SK-N-SH (cell line): Measurements from ENCODE around the gene CASKIN1. TPM values are rescaled to one million over a fixed set of nuclear protein-coding genes. Genes with fewer than 3 reads are reported as not detected.

Experiments used
- CTCF ChIA-PET: fragments of 300-600, 350-600 bp; formaldehyde crosslinking; extraction: SDS; loops from one replicate; lab custom pipeline; 2021; lab: Yijun Ruan, JAX
- POLR2A ChIA-PET: fragments of 350-600 bp; sonication (Branson Sonifier 250); formaldehyde crosslinking; extraction: SDS; loops from one replicate; lab custom pipeline; 2020; ENCODE audit warnings: antibody characterized with exemption, inconsistent platforms; lab: Yijun Ruan, JAX
- DNase-seq: peaks from one replicate; pipeline ENCODE4 v3.0.0; 2012
- H2AFZ ChIP-seq: fragments of 200-600 bp; sonication (generic); 2 replicates; pipeline ENCODE4 v1.8.1; 2016; ENCODE audit warnings: antibody characterized with exemption, mild to moderate bottlenecking, low read depth
- H3F3A ChIP-seq: fragments of 200-600 bp; sonication (generic); replicated peaks from 2 replicates; pipeline ENCODE3; 2016; ENCODE audit warnings: antibody characterized with exemption, mild to moderate bottlenecking; ENCODE audit not compliant: insufficient read depth
- H3K27ac ChIP-seq, 2 experiments: fragments of 200-500 bp in 1 of 2; fragments of 200-600 bp in 1 of 2; sonication (Bioruptor generic) in 1 of 2; sonication (generic), shearing (Covaris generic) in 1 of 2; 2 replicates each; pipeline versions ENCODE4 v1.5.1 to v1.6.1; 2014 to 2016; ENCODE audit warnings: low read depth in 2 of 2, inconsistent platforms in 1 of 2, low read length in 1 of 2, mild to moderate bottlenecking in 1 of 2, mixed read lengths in 1 of 2
- H3K27me3 ChIP-seq: fragments of 200-600 bp; sonication (generic), shearing (Covaris generic); 2 replicates; pipeline ENCODE4 v1.6.1; 2016; ENCODE audit warnings: mixed run types; ENCODE audit not compliant: insufficient read depth
- H3K36me3 ChIP-seq, 2 experiments: fragments of 200-500 bp in 1 of 2; fragments of 200-600 bp in 1 of 2; sonication (Bioruptor generic) in 1 of 2; sonication (generic) in 1 of 2; replicated peaks in 1 of 2; 2 replicates each; pipeline versions ENCODE3 to v1.5.1; 2014 to 2016; ENCODE audit warnings: low read length in 1 of 2, mild to moderate bottlenecking in 1 of 2; ENCODE audit not compliant: insufficient read depth in 2 of 2, control insufficient read depth in 1 of 2
- H3K4me1 ChIP-seq, 2 experiments: fragments of 200-500 bp in 1 of 2; fragments of 200-600 bp in 1 of 2; sonication (Bioruptor generic) in 1 of 2; sonication (generic), shearing (Covaris generic) in 1 of 2; 2 replicates each; pipeline versions ENCODE4 v1.5.1 to v1.6.1; 2014 to 2016; ENCODE audit warnings: low read depth in 1 of 2, low read length in 1 of 2, mixed run types in 1 of 2; ENCODE audit not compliant: insufficient read depth in 2 of 2, control insufficient read depth in 1 of 2
- H3K4me2 ChIP-seq: fragments of 200-600 bp; sonication (generic), shearing (Covaris generic); 2 replicates; pipeline ENCODE4 v1.6.1; 2017; ENCODE audit warnings: mixed run types
- H3K4me3 ChIP-seq, 2 experiments: fragments of 200-500 bp in 1 of 2; fragments of 200-600 bp in 1 of 2; sonication (Bioruptor generic) in 1 of 2; sonication (generic), shearing (Covaris generic) in 1 of 2; 2 replicates each; pipeline versions ENCODE4 v1.5.1 to v1.8.1; 2014 to 2016; ENCODE audit warnings: low read depth in 2 of 2, inconsistent platforms in 1 of 2, low read length in 1 of 2, mild to moderate bottlenecking in 1 of 2, mixed read lengths in 1 of 2, moderate library complexity in 1 of 2
- H3K79me2 ChIP-seq: fragments of 200-600 bp; sonication (generic); 2 replicates; pipeline ENCODE4 v1.8.1; 2017; ENCODE audit warnings: mild to moderate bottlenecking; ENCODE audit not compliant: insufficient read depth
- H3K9ac ChIP-seq: fragments of 200-600 bp; sonication (generic); 2 replicates; pipeline ENCODE4 v1.6.1; 2017; ENCODE audit warnings: mixed run types
- H3K9me2 ChIP-seq: fragments of 200-600 bp; sonication (generic); 2 replicates; pipeline ENCODE4 v1.6.1; 2017; ENCODE audit warnings: mixed run types
- H3K9me3 ChIP-seq: fragments of 200-600 bp; sonication (generic); 2 replicates; pipeline ENCODE4 v1.6.1; 2017; ENCODE audit warnings: mixed run types, mild to moderate bottlenecking, moderate library complexity
- H4K20me1 ChIP-seq: fragments of 200-600 bp; sonication (generic); 2 replicates; pipeline ENCODE4 v1.6.1; 2017; ENCODE audit warnings: mild to moderate bottlenecking, mixed run types; ENCODE audit not compliant: insufficient read depth
- CHD2 ChIP-seq: fragments of 150-350 bp; IDR thresholded peaks from 2 replicates; pipeline ENCODE4 v1.6.1; 2018; ENCODE audit warnings: low read length; ENCODE audit not compliant: partially characterized antibody
- EZH2phosphoT487 ChIP-seq: fragments of 200-600 bp; sonication (generic); IDR thresholded peaks from 2 replicates; pipeline ENCODE4 v1.6.1; 2017; ENCODE audit warnings: low read depth, mixed run types, mild to moderate bottlenecking, antibody characterized with exemption, moderate library complexity, borderline replicate concordance
- FOSL2 ChIP-seq: IDR thresholded peaks from 2 replicates; pipeline ENCODE4 v1.4.0; 2012; ENCODE audit warnings: low read depth, mild to moderate bottlenecking, moderate library complexity, borderline replicate concordance
- FOXJ3 ChIP-seq: sonication (generic); formaldehyde crosslinking; IDR thresholded peaks from 2 replicates; pipeline ENCODE4 v1.5.1; 2020; ENCODE audit warnings: mild to moderate bottlenecking, missing genetic modification reagents
- FOXM1 ChIP-seq: IDR thresholded peaks from 2 replicates; pipeline ENCODE4 v1.4.0; 2012; ENCODE audit warnings: low read depth, mild to moderate bottlenecking
- NFIC ChIP-seq: IDR thresholded peaks from 2 replicates; pipeline ENCODE4 v1.4.0; 2012; ENCODE audit warnings: borderline replicate concordance
- RFX5 ChIP-seq: IDR thresholded peaks from 2 replicates; pipeline ENCODE4 v1.6.1; 2012; ENCODE audit warnings: mild to moderate bottlenecking, improper control_type of control experiment, low read length
- TAF1 ChIP-seq: IDR thresholded peaks from 2 replicates; pipeline ENCODE4 v1.6.1; 2012; ENCODE audit warnings: low read depth, mild to moderate bottlenecking, low read length, moderate library complexity, borderline replicate concordance
- TEAD4 ChIP-seq: IDR thresholded peaks from 2 replicates; pipeline ENCODE4 v1.4.0; 2012; ENCODE audit warnings: mild to moderate bottlenecking, borderline replicate concordance; ENCODE audit not compliant: insufficient read depth
- WGBS: methylation state at CpG from one replicate; pipeline ENCODE4 v1.1.6; 2017; ENCODE audit warnings: low lambda C conversion rate; 5-methylcytosine and 5-hydroxymethylcytosine counted together
- polyA plus RNA-seq, 3 experiments: library from polyadenylated mRNA; depleted of rRNA; stranded (reverse); fragments of >200 nt; gene quantifications; 2 replicates each; pipeline ENCODE4 v1.2.3, GENCODE V29; 2012
- TF ChIP-seq, protein P1 (sequence below): fragments of 150-350 bp; IDR thresholded peaks from 2 replicates; pipeline ENCODE4 v1.6.1; 2016; ENCODE audit warnings: mild to moderate bottlenecking, low read depth, low read length
- TF ChIP-seq, protein P2 (sequence below): IDR thresholded peaks from 2 replicates; pipeline ENCODE4 v1.4.0; 2012; ENCODE audit warnings: low read depth, borderline replicate concordance
- TF ChIP-seq, protein P3 (sequence below): fragments of 200-600 bp; sonication (generic); IDR thresholded peaks from 2 replicates; pipeline ENCODE4 v1.6.1; 2017; ENCODE audit warnings: antibody characterized with exemption, mild to moderate bottlenecking, moderate library complexity
- TF ChIP-seq, protein P4 (sequence below): IDR thresholded peaks from 2 replicates; pipeline ENCODE4 v1.4.0; 2012; ENCODE audit warnings: low read depth

Gene CASKIN1
- polyA plus RNA-seq, 1 of the 3 experiments (the other 2 are of a cell fraction) = 1.7 TPM

DNA sequence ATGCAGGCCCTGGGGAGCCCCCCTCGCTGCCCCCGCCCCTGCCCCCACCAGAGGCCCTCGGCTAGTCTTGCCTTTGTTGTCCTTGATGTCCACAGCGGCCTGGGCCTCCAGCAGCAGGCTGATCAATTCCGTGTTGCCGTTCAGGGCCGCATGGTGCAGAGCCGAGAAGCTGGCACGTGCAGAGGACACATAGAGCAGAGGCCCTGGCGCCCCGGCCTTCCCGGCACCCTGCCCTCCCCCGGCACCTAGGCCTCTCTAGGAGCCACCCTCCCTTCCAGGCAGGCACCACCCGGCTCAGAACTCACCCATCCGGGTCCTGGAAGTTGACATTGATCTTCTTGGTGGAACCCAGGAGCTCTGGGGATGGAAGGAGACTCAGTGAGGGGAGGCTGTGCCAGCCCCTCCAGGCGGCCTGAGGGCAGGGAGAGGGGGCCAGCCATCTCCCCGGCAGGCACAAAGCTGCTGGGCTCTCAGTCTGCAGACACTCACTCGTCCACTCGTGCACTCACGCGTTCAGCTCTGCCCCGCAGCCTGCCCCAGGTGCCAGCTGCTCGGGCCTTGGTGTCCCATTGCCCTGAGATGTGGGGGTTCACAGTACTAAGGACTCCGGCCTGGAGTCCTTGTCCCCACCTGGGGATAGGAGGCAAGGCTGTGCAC, 6.3 kb downstream of the CASKIN1 start:
- Histone ChIP-seq H3K9me2 (no peaks in the 10 kb centered on the region), H3K9ac (no peak overlapping the region), H3K4me1 (peaks cover 0 to 9% of the 10 kb centered on the region in 2 experiments; a peak in 1 of 4 replicates), H3K27ac (no peak overlapping the region), H3K4me3 (no peak overlapping the region), H3K27me3 (no peaks in the 10 kb centered on the region), H3K9me3 (no peaks in the 10 kb centered on the region), H3K36me3 (no peaks in the 10 kb centered on the region), H4K20me1 (no peaks in the 10 kb centered on the region), H3K79me2 (no peaks in the 10 kb centered on the region), H2AFZ (no peak overlapping the region), H3F3A (no peaks in the 10 kb centered on the region), H3K4me2 (no peak overlapping the region)
- TF ChIP-seq NFIC = no peak
- no peak for TF ChIP-seq EZH2phosphoT487
- TF ChIP-seq, protein P1, sequence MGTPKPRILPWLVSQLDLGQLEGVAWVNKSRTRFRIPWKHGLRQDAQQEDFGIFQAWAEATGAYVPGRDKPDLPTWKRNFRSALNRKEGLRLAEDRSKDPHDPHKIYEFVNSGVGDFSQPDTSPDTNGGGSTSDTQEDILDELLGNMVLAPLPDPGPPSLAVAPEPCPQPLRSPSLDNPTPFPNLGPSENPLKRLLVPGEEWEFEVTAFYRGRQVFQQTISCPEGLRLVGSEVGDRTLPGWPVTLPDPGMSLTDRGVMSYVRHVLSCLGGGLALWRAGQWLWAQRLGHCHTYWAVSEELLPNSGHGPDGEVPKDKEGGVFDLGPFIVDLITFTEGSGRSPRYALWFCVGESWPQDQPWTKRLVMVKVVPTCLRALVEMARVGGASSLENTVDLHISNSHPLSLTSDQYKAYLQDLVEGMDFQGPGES = no peak
- TF ChIP-seq, protein P2, sequence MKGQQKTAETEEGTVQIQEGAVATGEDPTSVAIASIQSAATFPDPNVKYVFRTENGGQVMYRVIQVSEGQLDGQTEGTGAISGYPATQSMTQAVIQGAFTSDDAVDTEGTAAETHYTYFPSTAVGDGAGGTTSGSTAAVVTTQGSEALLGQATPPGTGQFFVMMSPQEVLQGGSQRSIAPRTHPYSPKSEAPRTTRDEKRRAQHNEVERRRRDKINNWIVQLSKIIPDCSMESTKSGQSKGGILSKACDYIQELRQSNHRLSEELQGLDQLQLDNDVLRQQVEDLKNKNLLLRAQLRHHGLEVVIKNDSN = no peak
- TF ChIP-seq RFX5 = no peak
- TF ChIP-seq FOXJ3 (CRISPR knock-in tag) = no peak
- no peak for TF ChIP-seq TAF1
- TF ChIP-seq, protein P3, sequence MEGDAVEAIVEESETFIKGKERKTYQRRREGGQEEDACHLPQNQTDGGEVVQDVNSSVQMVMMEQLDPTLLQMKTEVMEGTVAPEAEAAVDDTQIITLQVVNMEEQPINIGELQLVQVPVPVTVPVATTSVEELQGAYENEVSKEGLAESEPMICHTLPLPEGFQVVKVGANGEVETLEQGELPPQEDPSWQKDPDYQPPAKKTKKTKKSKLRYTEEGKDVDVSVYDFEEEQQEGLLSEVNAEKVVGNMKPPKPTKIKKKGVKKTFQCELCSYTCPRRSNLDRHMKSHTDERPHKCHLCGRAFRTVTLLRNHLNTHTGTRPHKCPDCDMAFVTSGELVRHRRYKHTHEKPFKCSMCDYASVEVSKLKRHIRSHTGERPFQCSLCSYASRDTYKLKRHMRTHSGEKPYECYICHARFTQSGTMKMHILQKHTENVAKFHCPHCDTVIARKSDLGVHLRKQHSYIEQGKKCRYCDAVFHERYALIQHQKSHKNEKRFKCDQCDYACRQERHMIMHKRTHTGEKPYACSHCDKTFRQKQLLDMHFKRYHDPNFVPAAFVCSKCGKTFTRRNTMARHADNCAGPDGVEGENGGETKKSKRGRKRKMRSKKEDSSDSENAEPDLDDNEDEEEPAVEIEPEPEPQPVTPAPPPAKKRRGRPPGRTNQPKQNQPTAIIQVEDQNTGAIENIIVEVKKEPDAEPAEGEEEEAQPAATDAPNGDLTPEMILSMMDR = no peak
- TF ChIP-seq, protein P4, sequence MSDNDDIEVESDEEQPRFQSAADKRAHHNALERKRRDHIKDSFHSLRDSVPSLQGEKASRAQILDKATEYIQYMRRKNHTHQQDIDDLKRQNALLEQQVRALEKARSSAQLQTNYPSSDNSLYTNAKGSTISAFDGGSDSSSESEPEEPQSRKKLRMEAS = no peak
- no peak for TF ChIP-seq FOSL2
- TF ChIP-seq CHD2 = no peak
- TF ChIP-seq FOXM1 = no peak
- no peak for TF ChIP-seq TEAD4
- no peak for DNase-seq
- WGBS = 67% methylated on average over 1 of the region's 24 CpGs
- CTCF ChIA-PET = interaction anchor here (0.6 kb wide), 1 partner anchor 62 kb away, joined by 3 read pairs; the partner anchor contains the start of gene ECI1
- POLR2A ChIA-PET = interaction anchor here (0.6 to 1.0 kb wide), 2 partner anchors 57 to 228 kb away, joined by 3 read pairs; no protein-coding TSS in a partner anchor
